Mammary epithelial cell (primary cell): Measurements from ENCODE around the gene SF3B6.

Experiments used
- CTCF ChIP-seq, 2 donors: IDR thresholded peaks in 1 of 2; conservative IDR thresholded peaks in 1 of 2; 2 replicates each; pipeline ENCODE4 v1.5.1; 2011 to 2012; ENCODE audit warnings: inconsistent platforms in 2 of 2, low read length in 2 of 2, mild to moderate bottlenecking in 2 of 2, control low read depth in 1 of 2, low read depth in 1 of 2; ENCODE audit not compliant: insufficient read depth in 1 of 2; ENCODE audit errors: extremely low read depth in 1 of 2
- EZH2 ChIP-seq: IDR thresholded peaks from 2 replicates; pipeline ENCODE4 v1.6.1; 2012; ENCODE audit warnings: low read length, inconsistent platforms, borderline replicate concordance

DNA sequence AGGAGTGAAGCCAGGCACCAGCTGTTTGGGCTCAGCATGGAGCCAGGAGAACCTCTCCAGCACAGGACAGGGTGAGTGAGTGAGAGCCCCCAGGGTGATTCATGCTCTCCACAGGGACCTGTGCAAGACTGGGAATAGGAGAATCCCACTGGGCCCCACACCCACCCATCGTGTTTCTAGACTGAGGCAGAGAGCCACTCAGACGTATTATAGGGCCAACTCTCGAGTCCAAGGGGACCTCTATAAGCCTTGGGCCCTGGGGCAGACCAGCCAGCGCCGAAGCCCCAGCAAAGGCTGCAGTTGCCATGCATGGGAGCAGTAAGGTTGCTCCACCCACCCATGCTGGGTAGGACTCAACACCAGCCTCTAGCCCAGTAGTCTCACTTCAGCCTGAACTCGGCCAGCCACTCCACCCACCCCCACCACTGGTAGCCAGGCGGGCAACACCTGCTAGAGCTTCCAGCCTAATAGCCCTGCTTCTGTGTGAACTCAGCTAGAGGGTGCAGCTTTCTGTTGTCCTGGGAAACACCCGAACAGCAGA is 28.1 kb upstream of the SF3B6 start:
- TF ChIP-seq CTCF (conservative IDR thresholded peaks at IDR 0.05 in 1 of 2, IDR thresholded peaks at IDR 0.05 in 1 of 2; ENCODE audit: extremely low read depth in 1 of 2, insufficient read depth in 1 of 2, low read depth in 1 of 2, low read length in 2 of 2) = no peak
- no peak for TF ChIP-seq EZH2
